HEK293T (cell line): Measurements from ENCODE around the gene ZDHHC17.

Source experiments
- CTCF ChIA-PET: fragments of 350-600 bp; formaldehyde crosslinking; extraction: SDS; loops from one replicate; lab custom pipeline; 2021; ENCODE audit warnings: antibody characterized with exemption, inconsistent platforms; lab: Yijun Ruan, JAX
- POLR2A ChIA-PET: fragments of 350-600 bp; formaldehyde crosslinking; extraction: SDS; loops from one replicate; lab custom pipeline; 2020; ENCODE audit warnings: antibody characterized with exemption, inconsistent platforms; lab: Yijun Ruan, JAX
- DNase-seq: peaks from one replicate; pipeline ENCODE4 v3.0.0; 2012; ENCODE audit warnings: mixed read lengths; ENCODE audit errors: extremely low spot score
- ARNT ChIP-seq: fragments of 450-650 bp; IDR thresholded peaks from 2 replicates; pipeline ENCODE4 v1.6.1; 2017; ENCODE audit warnings: mild to moderate bottlenecking
- BHLHE40 ChIP-seq: fragments of 450-650 bp; IDR thresholded peaks from 2 replicates; pipeline ENCODE4 v1.6.1; 2016; ENCODE audit warnings: mild to moderate bottlenecking, moderate library complexity, borderline replicate concordance
- CTBP1 ChIP-seq: fragments of 450-650 bp; IDR thresholded peaks from 2 replicates; pipeline ENCODE4 v1.6.1; 2016; ENCODE audit warnings: borderline replicate concordance
- ELF4 ChIP-seq: fragments of 450-650 bp; IDR thresholded peaks from 2 replicates; pipeline ENCODE4 v1.6.1; 2017; ENCODE audit warnings: antibody characterized with exemption
- FOXA1 ChIP-seq: fragments of 450-650 bp; IDR thresholded peaks from 2 replicates; pipeline ENCODE4 v1.6.1; 2016; ENCODE audit warnings: mild to moderate bottlenecking
- FOXK2 ChIP-seq: fragments of 450-650 bp; IDR thresholded peaks from 2 replicates; pipeline ENCODE4 v1.6.1; 2016; ENCODE audit warnings: mild to moderate bottlenecking
- FOXM1 ChIP-seq: fragments of 450-650 bp; IDR thresholded peaks from 2 replicates; pipeline ENCODE4 v1.6.1; 2017; ENCODE audit warnings: mild to moderate bottlenecking, borderline replicate concordance
- HDGF ChIP-seq: fragments of 450-650 bp; IDR thresholded peaks from 2 replicates; pipeline ENCODE4 v1.6.1; 2017; ENCODE audit warnings: antibody characterized with exemption, borderline replicate concordance
- L3MBTL2 ChIP-seq: fragments of 450-650 bp; conservative IDR thresholded peaks from 2 replicates; pipeline ENCODE4 v1.6.1; 2016; ENCODE audit warnings: mild to moderate bottlenecking
- LEF1 ChIP-seq: fragments of 450-650 bp; IDR thresholded peaks from 2 replicates; pipeline ENCODE4 v1.6.1; 2017; ENCODE audit warnings: mild to moderate bottlenecking, borderline replicate concordance
- NFRKB ChIP-seq: fragments of 450-650 bp; IDR thresholded peaks from 2 replicates; pipeline ENCODE4 v1.6.1; 2016; ENCODE audit warnings: mild to moderate bottlenecking, moderate library complexity
- SP1 ChIP-seq: fragments of 450-650 bp; IDR thresholded peaks from 2 replicates; pipeline ENCODE4 v1.6.1; 2017
- SUZ12 ChIP-seq: fragments of 450-650 bp; IDR thresholded peaks from 2 replicates; pipeline ENCODE4 v1.6.1; 2016; ENCODE audit warnings: mild to moderate bottlenecking
- TARDBP ChIP-seq: fragments of 450-650 bp; IDR thresholded peaks from 2 replicates; pipeline ENCODE4 v1.6.1; 2016
- ZNF384 ChIP-seq: fragments of 450-650 bp; IDR thresholded peaks from 2 replicates; pipeline ENCODE4 v1.6.1; 2016
- TF ChIP-seq, protein P1 (sequence below): fragments of 450-650 bp; IDR thresholded peaks from 2 replicates; pipeline ENCODE4 v1.6.1; 2016

The ZDHHC17 gene

DNA sequence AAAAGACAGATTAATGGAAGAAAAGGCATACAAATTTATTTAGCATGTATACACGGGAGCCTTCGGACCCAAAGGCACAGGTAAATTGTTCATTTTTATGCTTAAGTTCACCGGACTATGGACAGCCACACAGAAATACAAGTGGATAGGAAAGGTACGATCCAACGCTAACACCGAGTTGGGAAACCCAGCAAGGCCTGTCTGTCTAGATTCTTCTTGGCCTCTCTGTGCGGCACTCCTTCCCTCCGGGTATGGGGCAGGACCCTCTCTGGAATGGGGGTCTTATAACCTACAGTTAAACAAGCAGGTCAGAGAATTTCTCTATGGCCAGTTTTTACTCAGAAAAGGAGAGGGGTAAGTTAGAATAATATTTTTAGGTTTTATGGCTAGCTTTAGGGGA, 23.4 kb upstream of the ZDHHC17 start:
- ChIA-PET POLR2A (no interaction called here), CTCF (interaction anchor here (1.0 kb wide), 1 partner anchor 12 kb away, joined by 3 read pairs; no protein-coding TSS in a partner anchor)
- TF ChIP-seq L3MBTL2 (no peak), FOXA1 (no peak), CTBP1 (no peak)
- DNase-seq: no peak

- ChIA-PET CTCF (no interaction called here), POLR2A (interaction anchor here (1.2 kb wide), 1 partner anchor 10 kb away, joined by 3 read pairs; no protein-coding TSS in a partner anchor)
- no peak for TF ChIP-seq HDGF
- no peak for DNase-seq
Measured at GRCh38 chr12:76745343-76745742, 18.6 kb upstream of the ZDHHC17 start.

- POLR2A ChIA-PET: no interaction called here
Measured at GRCh38 chr12:76746516-76746915, 17.4 kb upstream of the ZDHHC17 start.

DNA sequence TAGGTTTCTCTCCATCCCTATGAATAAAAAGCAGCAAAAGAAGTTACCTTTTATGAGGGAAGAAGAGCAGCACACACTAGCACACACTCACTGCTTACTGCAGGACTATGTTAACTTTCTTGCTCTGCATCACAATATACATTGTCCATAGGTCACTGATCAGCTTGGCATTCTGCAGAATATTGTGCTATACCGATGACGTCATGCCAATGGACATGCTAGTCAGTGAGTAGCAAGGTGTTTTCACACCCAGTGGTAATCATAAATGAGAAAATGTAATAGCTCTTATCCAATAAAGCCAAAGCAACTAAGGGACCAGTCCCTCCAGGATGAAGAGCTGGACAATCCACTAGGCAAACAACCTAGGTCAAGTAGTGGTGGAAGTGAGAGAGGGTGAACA, 16.7 kb upstream of the ZDHHC17 start:
- ChIA-PET CTCF (no interaction called here), POLR2A (no interaction called here)
- no peak for DNase-seq
- TF ChIP-seq SP1 (no peak), L3MBTL2 (no peak), LEF1 (no peak), TARDBP (no peak), FOXA1 (no peak), HDGF (no peak), FOXM1 (no peak), ZNF384 (no peak), ELF4 (no peak), FOXK2 (no peak), NFRKB (no peak)

More at GRCh38 chr12:76746516-76746915, 17.4 kb upstream of the ZDHHC17 start:
- no peak for DNase-seq
- CTCF ChIA-PET: no interaction called here
- TF ChIP-seq TARDBP (no peak), ARNT (no peak), LEF1 (no peak), FOXA1 (no peak), ZNF384 (no peak), FOXM1 (no peak), NFRKB (no peak), SP1 (no peak), ELF4 (no peak), SUZ12 (no peak), BHLHE40 (no peak), L3MBTL2 (no peak), CTBP1 (no peak), HDGF (no peak), FOXK2 (no peak)
- TF ChIP-seq, protein P1, sequence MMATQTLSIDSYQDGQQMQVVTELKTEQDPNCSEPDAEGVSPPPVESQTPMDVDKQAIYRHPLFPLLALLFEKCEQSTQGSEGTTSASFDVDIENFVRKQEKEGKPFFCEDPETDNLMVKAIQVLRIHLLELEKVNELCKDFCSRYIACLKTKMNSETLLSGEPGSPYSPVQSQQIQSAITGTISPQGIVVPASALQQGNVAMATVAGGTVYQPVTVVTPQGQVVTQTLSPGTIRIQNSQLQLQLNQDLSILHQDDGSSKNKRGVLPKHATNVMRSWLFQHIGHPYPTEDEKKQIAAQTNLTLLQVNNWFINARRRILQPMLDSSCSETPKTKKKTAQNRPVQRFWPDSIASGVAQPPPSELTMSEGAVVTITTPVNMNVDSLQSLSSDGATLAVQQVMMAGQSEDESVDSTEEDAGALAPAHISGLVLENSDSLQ: no peak

GRCh38 chr12:76755829-76756379, 8.0 kb upstream of the ZDHHC17 start:
- ChIA-PET POLR2A (interaction anchor here (1.0 kb wide), 1 partner anchor 11 kb away, joined by 3 read pairs; no protein-coding TSS in a partner anchor), CTCF (no interaction called here)
- TF ChIP-seq NFRKB (no peak), FOXK2 (no peak)
- no peak for DNase-seq

- no peak for DNase-seq
- ChIA-PET CTCF (no interaction called here), POLR2A (no interaction called here)
- TF ChIP-seq LEF1: no peak
- no peak for TF ChIP-seq ARNT
- TF ChIP-seq BHLHE40: no peak
- TF ChIP-seq TARDBP: no peak
- no peak for TF ChIP-seq SP1
Measured at GRCh38 chr12:76757694-76758093, 6.2 kb upstream of the ZDHHC17 start.

DNA sequence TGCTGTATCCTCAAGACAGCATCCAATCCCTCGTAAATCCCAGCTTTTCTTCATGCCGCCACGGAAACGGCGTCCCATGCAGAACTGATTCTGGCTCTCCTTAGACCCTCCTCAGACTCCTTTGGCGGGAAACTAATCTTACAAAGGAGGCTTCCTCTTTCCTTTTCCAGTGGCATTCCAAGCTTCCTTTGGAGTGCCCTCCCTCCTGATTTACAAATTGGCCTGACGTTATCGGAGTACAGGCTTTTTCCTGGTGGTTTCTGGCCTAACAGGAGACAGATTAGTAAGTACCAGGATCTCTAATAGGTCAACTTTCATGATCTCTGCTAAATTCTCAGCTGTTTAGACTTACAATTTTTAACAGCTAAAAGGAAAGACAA, 1.3 kb upstream of the ZDHHC17 start:
- TF ChIP-seq BHLHE40: no peak
- TF ChIP-seq HDGF: no peak
- no peak for TF ChIP-seq FOXA1
- no peak for TF ChIP-seq CTBP1
- TF ChIP-seq ZNF384: no peak
- no peak for TF ChIP-seq FOXM1
- no peak; the same call in 1 of the 2 replicates for TF ChIP-seq L3MBTL2
- no peak for TF ChIP-seq TARDBP
- no peak for TF ChIP-seq LEF1
- TF ChIP-seq ARNT: no peak
- ChIA-PET POLR2A (interaction anchor here (0.7 to 1.3 kb wide), 4 partner anchors 17 to 132 kb away, joined by 3 to 7 read pairs (median 4); no protein-coding TSS in a partner anchor), CTCF (interaction anchor here (0.6 to 1.7 kb wide), 2 partner anchors 9 to 134 kb away, joined by 4 to 6 read pairs; no protein-coding TSS in a partner anchor)
- peak; percentile 10 for DNase-seq

DNA sequence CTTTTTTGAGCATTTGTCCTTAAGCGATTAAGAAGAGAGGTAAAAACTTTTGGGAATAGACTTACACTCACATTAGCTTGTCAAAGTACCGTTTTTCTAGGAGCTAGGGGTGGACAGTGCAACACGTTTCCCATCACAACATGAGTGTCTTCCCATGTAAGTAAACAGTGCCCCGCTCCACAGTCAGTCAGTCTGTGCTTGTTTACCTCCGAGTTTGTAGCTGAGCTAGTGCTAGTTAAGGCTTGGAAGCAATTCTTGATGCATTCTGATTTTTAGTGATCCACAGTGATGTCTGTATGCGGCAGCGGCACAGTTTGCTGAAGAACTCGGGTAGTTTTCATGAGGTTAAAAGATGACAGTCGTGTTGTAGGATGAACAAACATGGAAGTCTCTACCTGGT, 941 bp downstream of the ZDHHC17 start:
- ChIA-PET POLR2A (no interaction called here), CTCF (no interaction called here)
- DNase-seq: no peak
- no peak for TF ChIP-seq SP1
- no peak for TF ChIP-seq L3MBTL2
- no peak for TF ChIP-seq SUZ12
- TF ChIP-seq FOXM1: no peak
- no peak for TF ChIP-seq FOXA1
